ENCODE data around the gene RALGDS. TPM values are rescaled to one million over a fixed set of nuclear protein-coding genes. Genes with fewer than 3 reads are reported as not detected.
A peak's percentile ranks its signal among the peaks of the same experiment; 100 is the strongest.

Gene RALGDS
- total RNA-seq, 4 donors from 2014 or later, result 44.8 to 53.0 (median 49.8) TPM

DNA sequence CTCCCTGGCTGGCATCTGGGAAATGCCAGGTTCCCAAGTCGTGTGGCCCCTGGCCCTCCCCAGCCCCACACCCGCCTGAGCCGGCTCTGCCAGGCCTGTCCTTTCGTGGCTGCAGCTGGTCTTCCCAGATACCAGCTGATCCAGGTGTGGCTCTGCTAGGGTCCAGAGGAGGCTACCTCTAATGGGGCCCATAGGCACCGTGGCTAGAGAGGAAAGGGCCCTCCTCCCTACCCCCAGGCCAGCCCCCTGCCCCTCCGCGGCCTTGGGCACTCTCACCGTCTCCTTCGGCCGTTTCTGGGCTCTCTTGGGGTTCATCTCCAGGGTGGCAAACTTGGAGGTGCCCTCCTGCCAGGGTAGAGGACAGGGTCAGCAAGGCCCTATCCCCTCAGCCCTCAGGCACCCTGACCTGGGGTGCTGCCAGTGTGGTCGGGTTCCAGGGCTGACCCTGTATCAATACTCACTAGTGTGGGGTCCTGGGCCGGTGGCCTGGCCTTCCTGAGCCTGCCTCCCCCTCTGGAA lies 17.0 kb downstream of the RALGDS start:
- H3K4me1 ChIP-seq, result peaks cover 0 to 9% (median 0%) of the 10 kb centered on the region in 3 donors
- H3K27ac ChIP-seq, result no peak overlapping the region
- H3K36me3 ChIP-seq, result peaks cover 0 to 100% of the 10 kb centered on the region in 2 donors
- H3K9me3 ChIP-seq, result no peaks in the 10 kb centered on the region
- 82% methylated on average over 3 of the region's 12 CpGs; no CpG with 5 or more reads in 1 of the 2 donors for WGBS, 2 donors (ENCODE audit: low coverage in 1 of 2)
- H3K4me3 ChIP-seq, result no peak overlapping the region
- ATAC-seq, result no peak
- H3K27me3 ChIP-seq, result no peaks in the 10 kb centered on the region
- no peak for TF ChIP-seq CTCF (IDR thresholded peaks at IDR 0.05)
- TF ChIP-seq POLR2A (IDR thresholded peaks at IDR 0.05), result no peak
- TF ChIP-seq EP300 (IDR thresholded peaks at IDR 0.05), result no peak

DNA sequence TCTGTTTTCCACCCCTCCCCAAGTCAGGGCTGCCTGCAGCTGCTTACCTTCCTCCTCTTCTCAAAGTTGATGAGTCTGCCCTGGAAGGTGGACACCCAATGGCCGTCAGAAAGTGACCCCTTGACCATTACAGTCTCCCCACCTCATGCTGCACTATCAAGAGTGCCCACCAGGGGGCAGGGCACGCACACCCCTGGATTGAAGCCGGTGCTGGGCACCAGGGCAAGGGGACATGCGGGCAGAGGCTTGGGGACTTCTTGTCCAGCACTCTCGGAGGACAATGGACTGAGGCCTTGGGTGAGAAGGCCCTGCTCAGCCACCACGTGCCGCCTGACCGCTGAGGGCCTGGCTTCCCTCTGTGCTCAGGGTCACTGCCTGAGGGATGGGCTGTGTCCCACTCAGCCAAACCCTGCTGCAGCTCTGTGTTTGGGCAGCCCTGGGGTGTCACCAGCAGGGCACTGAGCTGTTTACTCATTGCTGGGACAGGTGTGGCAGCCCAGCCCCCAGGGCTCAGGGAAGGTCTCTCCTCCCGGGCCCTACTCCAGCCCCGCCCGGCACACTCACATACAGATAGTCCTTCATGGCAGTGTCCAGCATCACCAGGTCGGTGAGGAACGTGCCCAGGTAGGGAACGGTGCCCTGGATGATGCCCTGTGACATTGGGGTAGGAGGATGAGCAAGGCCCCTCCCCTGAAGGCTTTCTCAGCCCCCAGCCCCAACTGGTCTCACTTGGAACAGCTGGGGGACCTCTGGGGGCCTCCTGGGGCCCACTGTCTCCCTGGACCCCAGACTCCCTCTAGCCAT lies 17.7 kb downstream of the RALGDS start:
- H3K4me1 ChIP-seq, result peaks cover 0 to 9% (median 0%) of the 10 kb centered on the region in 3 donors
- H3K27me3 ChIP-seq, result no peaks in the 10 kb centered on the region
- WGBS, 2 donors (ENCODE audit: low coverage in 1 of 2), result 0% methylated on average over 1 of the region's 14 CpGs; no CpG with 5 or more reads in 1 of the 2 donors
- no peaks in the 10 kb centered on the region for H3K9me3 ChIP-seq
- TF ChIP-seq EP300 (IDR thresholded peaks at IDR 0.05) (no peak), CTCF (IDR thresholded peaks at IDR 0.05) (peak in 3 of 4 experiments; percentile 94 to 98 (median 97))
- peaks cover 0 to 100% of the 10 kb centered on the region in 2 donors for H3K36me3 ChIP-seq
- no peak overlapping the region for H3K27ac ChIP-seq
- H3K4me3 ChIP-seq, result no peak overlapping the region
- ATAC-seq, result peak; percentile 71

DNA sequence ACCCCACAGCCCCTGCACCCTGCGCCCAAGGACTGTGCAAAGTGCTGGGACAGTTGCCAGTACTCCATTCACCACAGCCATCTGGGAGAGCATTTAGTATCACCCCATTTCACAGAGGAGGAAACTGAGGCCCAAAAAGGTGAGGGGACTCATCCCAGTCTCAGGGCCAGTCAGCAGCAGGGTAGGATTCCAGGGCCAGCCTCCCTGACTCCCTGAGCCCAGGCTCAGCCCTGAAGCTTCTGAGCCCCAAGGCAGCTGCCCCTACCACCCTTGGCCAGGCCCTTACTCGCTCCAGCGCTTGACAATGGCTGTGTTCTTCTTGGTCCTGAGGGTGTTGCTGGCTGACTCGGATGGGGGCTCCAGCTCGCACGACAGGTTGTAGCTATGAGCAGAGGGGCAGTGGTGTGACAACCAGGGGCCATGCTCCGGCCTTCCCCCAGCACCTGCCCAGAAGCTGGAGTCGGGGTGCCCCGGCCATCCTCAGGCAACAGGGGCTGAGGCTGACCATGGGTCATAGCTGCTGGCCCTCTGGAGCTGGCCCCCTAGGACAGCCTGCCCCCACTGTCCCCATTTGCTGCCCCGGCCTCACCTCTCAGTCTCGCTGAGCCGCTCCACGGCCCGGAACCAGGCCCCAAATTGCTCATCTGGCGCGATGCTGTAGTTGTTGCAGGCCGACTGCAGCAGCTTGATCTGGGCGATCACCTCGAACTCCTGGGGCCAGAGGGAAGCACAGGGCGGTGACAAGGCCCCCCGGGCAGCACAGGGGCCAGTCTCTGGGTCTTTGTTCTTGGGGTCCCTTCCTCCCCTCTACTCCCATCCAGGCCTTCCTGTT lies 18.6 kb downstream of the RALGDS start:
- peaks cover 0 to 100% of the 10 kb centered on the region in 2 donors for H3K36me3 ChIP-seq
- no peak overlapping the region for H3K27ac ChIP-seq
- H3K4me3 ChIP-seq, result no peak overlapping the region
- H3K4me1 ChIP-seq, result peaks cover 0 to 9% (median 0%) of the 10 kb centered on the region in 3 donors
- ATAC-seq, result no peak
- WGBS, 2 donors (ENCODE audit: low coverage in 1 of 2), result 68% methylated on average over 4 of the region's 21 CpGs; no CpG with 5 or more reads in 1 of the 2 donors
- TF ChIP-seq POLR2A (IDR thresholded peaks at IDR 0.05), result no peak
- no peak for TF ChIP-seq POLR2AphosphoS5 (IDR thresholded peaks at IDR 0.05)
- no peak for TF ChIP-seq CTCF (IDR thresholded peaks at IDR 0.05)
- no peak for TF ChIP-seq EP300 (IDR thresholded peaks at IDR 0.05)
- no peaks in the 10 kb centered on the region for H3K27me3 ChIP-seq
- H3K9me3 ChIP-seq, result no peaks in the 10 kb centered on the region

- no peak for TF ChIP-seq POLR2AphosphoS5 (IDR thresholded peaks at IDR 0.05)
Measured at GRCh38 chr9:133101356-133102189, 19.5 kb downstream of the RALGDS start.

More at GRCh38 chr9:133101356-133102189, 19.5 kb downstream of the RALGDS start:
- Histone ChIP-seq H3K36me3 (peaks cover 0 to 100% of the 10 kb centered on the region in 2 donors), H3K9me3 (peaks cover 0 to 3% (median 0%) of the 10 kb centered on the region in 3 donors), H3K4me3 (no peak overlapping the region), H3K27me3 (no peaks in the 10 kb centered on the region), H3K4me1 (peaks cover 0 to 9% (median 0%) of the 10 kb centered on the region in 3 donors), H3K27ac (no peak overlapping the region)
- 95 to 100% methylated on average over 8 to 12 of the region's 32 CpGs for WGBS, 2 donors (ENCODE audit: low coverage in 1 of 2)
- no peak for ATAC-seq

Data from gastroesophageal sphincter (tissue), 4 donors.